ENCODE results near the gene LRRC8A.

LRRC8A gene

DNA sequence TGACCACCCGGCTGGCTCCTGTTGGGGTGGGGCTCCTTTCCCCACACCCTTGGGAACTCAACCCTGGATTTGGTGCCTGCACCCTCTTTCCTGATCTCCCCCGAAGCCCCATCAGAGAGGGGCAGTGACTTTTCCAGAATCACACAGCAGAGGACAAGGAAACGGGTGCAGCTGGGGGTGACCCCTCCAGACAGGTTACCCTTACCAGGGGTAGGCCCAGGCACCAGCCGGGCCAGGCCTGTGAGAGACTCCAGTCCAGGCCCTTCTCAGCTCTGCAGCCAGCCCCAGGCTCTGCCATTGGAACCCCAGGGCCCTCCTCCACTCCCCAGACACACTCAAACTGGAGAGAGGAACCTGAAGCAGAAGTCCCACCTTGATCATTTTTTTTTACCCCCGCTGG, 19.9 kb downstream of the LRRC8A start:
- DNase-seq = no peak
- no peak overlapping the region for H3K23ac ChIP-seq (ENCODE audit: low read length in 2 of 2)

GRCh38 chr9:128902351-128903078, 20.6 kb downstream of the LRRC8A start:
- no peak overlapping the region for H3K4me3 ChIP-seq (ENCODE audit: insufficient read depth in 1 of 2, low read depth in 1 of 2, low read length in 2 of 2)
- peak overlapping the region; percentile 35 for H4K91ac ChIP-seq (ENCODE audit: low read length)
- no peak overlapping the region for H2AFZ ChIP-seq (ENCODE audit: low read depth, low read length)
- no peak overlapping the region for H2BK5ac ChIP-seq (ENCODE audit: low read depth, low read length, poor library complexity, severe bottlenecking)
- H4K8ac ChIP-seq (ENCODE audit: low read length) = peak overlapping the region; percentile 29
- H3K27me3 ChIP-seq (ENCODE audit: control insufficient read depth in 1 of 2, insufficient read depth in 1 of 2, low read length in 2 of 2) = no peaks in the 10 kb centered on the region
- no peak overlapping the region for H3K4me2 ChIP-seq (ENCODE audit: low read length, poor library complexity, severe bottlenecking)
- no peak overlapping the region for H3K14ac ChIP-seq (ENCODE audit: low read length in 2 of 2)
- peak overlapping the region; percentile 35 for H2AK5ac ChIP-seq (ENCODE audit: low read length, severe bottlenecking)
- peak overlapping the region; percentile 13 for H2BK120ac ChIP-seq (ENCODE audit: low read depth, low read length)
- H3K4ac ChIP-seq (ENCODE audit: low read depth in 1 of 2, low read length in 2 of 2) = peak overlapping the region in 1 of 2 experiments; percentile 10
- peak overlapping the region; percentile 62 for H2BK15ac ChIP-seq (ENCODE audit: low read depth, poor library complexity, severe bottlenecking)
- H3K4me1 ChIP-seq (ENCODE audit: control insufficient read depth, insufficient read depth, low read depth, low read length) = peaks cover 32% of the 10 kb centered on the region
- 92% methylated on average over 21 of the region's 23 CpGs for WGBS
- H2BK12ac ChIP-seq (ENCODE audit: low read length in 2 of 2) = peak overlapping the region in 1 of 2 experiments; percentile 90
- DNase-seq = no peak
- H3K79me1 ChIP-seq (replicated peaks; ENCODE audit: low read length, poor library complexity, severe bottlenecking) = peaks cover 39% of the 10 kb centered on the region
- H3K9me3 ChIP-seq (ENCODE audit: control insufficient read depth, low read length) = no peaks in the 10 kb centered on the region
- H3K36me3 ChIP-seq (ENCODE audit: control insufficient read depth in 1 of 2, insufficient read depth in 2 of 2, low read depth in 1 of 2, low read length in 2 of 2) = peaks cover 28 to 51% of the 10 kb centered on the region in 2 experiments
- no peak overlapping the region for H3K18ac ChIP-seq (ENCODE audit: low read depth in 1 of 2, low read length in 2 of 2)
- H3K23ac ChIP-seq (ENCODE audit: low read length in 2 of 2) = no peak overlapping the region
- no peak overlapping the region for H3K9ac ChIP-seq (ENCODE audit: low read length)
- no peak overlapping the region for H3K27ac ChIP-seq (ENCODE audit: low read length, poor library complexity, severe bottlenecking)

More for the DNA sequence above, 19.9 kb downstream of the LRRC8A start:
- Histone ChIP-seq H3K27ac (ENCODE audit: low read length, poor library complexity, severe bottlenecking) (no peak overlapping the region), H2BK120ac (ENCODE audit: low read depth, low read length) (no peak overlapping the region), H3K4ac (ENCODE audit: low read depth in 1 of 2, low read length in 2 of 2) (no peak overlapping the region), H3K18ac (ENCODE audit: low read depth in 1 of 2, low read length in 2 of 2) (no peak overlapping the region), H2AK5ac (ENCODE audit: low read length, severe bottlenecking) (no peak overlapping the region), H4K91ac (ENCODE audit: low read length) (no peak overlapping the region), H3K9ac (ENCODE audit: low read length) (no peak overlapping the region), H3K14ac (ENCODE audit: low read length in 2 of 2) (no peak overlapping the region), H3K4me1 (ENCODE audit: control insufficient read depth, insufficient read depth, low read depth, low read length) (peaks cover 32% of the 10 kb centered on the region), H3K79me1 (replicated peaks; ENCODE audit: low read length, poor library complexity, severe bottlenecking) (peaks cover 32% of the 10 kb centered on the region), H2BK5ac (ENCODE audit: low read depth, low read length, poor library complexity, severe bottlenecking) (no peak overlapping the region), H3K36me3 (ENCODE audit: control insufficient read depth in 1 of 2, insufficient read depth in 2 of 2, low read depth in 1 of 2, low read length in 2 of 2) (peaks cover 28 to 49% of the 10 kb centered on the region in 2 experiments), H3K9me3 (ENCODE audit: control insufficient read depth, low read length) (no peaks in the 10 kb centered on the region), H4K8ac (ENCODE audit: low read length) (no peak overlapping the region), H2AFZ (ENCODE audit: low read depth, low read length) (no peak overlapping the region), H3K4me3 (ENCODE audit: insufficient read depth in 1 of 2, low read depth in 1 of 2, low read length in 2 of 2) (no peak overlapping the region), H3K27me3 (ENCODE audit: control insufficient read depth in 1 of 2, insufficient read depth in 1 of 2, low read length in 2 of 2) (no peaks in the 10 kb centered on the region), H2BK12ac (ENCODE audit: low read length in 2 of 2) (no peak overlapping the region), H3K4me2 (ENCODE audit: low read length, poor library complexity, severe bottlenecking) (no peak overlapping the region), H2BK15ac (ENCODE audit: low read depth, poor library complexity, severe bottlenecking) (no peak overlapping the region)
- WGBS = 94% methylated on average over 5 of the region's 5 CpGs

GRCh38 chr9:128903079-128903461, 21.1 kb downstream of the LRRC8A start:
- no peak for DNase-seq
- peak overlapping the region; percentile 62 for H2BK15ac ChIP-seq (ENCODE audit: low read depth, poor library complexity, severe bottlenecking)
- no peak overlapping the region for H3K4me3 ChIP-seq (ENCODE audit: insufficient read depth in 1 of 2, low read depth in 1 of 2, low read length in 2 of 2)
- 100% methylated on average over 2 of the region's 2 CpGs for WGBS
- H3K4me2 ChIP-seq (ENCODE audit: low read length, poor library complexity, severe bottlenecking) = no peak overlapping the region
- H2AFZ ChIP-seq (ENCODE audit: low read depth, low read length) = no peak overlapping the region
- peaks cover 31% of the 10 kb centered on the region for H3K4me1 ChIP-seq (ENCODE audit: control insufficient read depth, insufficient read depth, low read depth, low read length)
- H2AK5ac ChIP-seq (ENCODE audit: low read length, severe bottlenecking) = peak overlapping the region; percentile 13
- peaks cover 43% of the 10 kb centered on the region for H3K79me1 ChIP-seq (replicated peaks; ENCODE audit: low read length, poor library complexity, severe bottlenecking)
- H4K91ac ChIP-seq (ENCODE audit: low read length) = peak overlapping the region; percentile 55
- H3K27me3 ChIP-seq (ENCODE audit: control insufficient read depth in 1 of 2, insufficient read depth in 1 of 2, low read length in 2 of 2) = no peaks in the 10 kb centered on the region
- no peak overlapping the region for H2BK5ac ChIP-seq (ENCODE audit: low read depth, low read length, poor library complexity, severe bottlenecking)
- peak overlapping the region in 1 of 2 experiments; percentile 28 for H2BK12ac ChIP-seq (ENCODE audit: low read length in 2 of 2)
- H4K8ac ChIP-seq (ENCODE audit: low read length) = no peak overlapping the region
- peak overlapping the region in 1 of 2 experiments; percentile 1 for H3K4ac ChIP-seq (ENCODE audit: low read depth in 1 of 2, low read length in 2 of 2)
- peaks cover 30 to 54% of the 10 kb centered on the region in 2 experiments for H3K36me3 ChIP-seq (ENCODE audit: control insufficient read depth in 1 of 2, insufficient read depth in 2 of 2, low read depth in 1 of 2, low read length in 2 of 2)
- H3K9ac ChIP-seq (ENCODE audit: low read length) = no peak overlapping the region
- H3K23ac ChIP-seq (ENCODE audit: low read length in 2 of 2) = no peak overlapping the region
- H3K14ac ChIP-seq (ENCODE audit: low read length in 2 of 2) = peak overlapping the region in 1 of 2 experiments; percentile 9
- H3K9me3 ChIP-seq (ENCODE audit: control insufficient read depth, low read length) = no peaks in the 10 kb centered on the region
- no peak overlapping the region for H2BK120ac ChIP-seq (ENCODE audit: low read depth, low read length)
- no peak overlapping the region for H3K27ac ChIP-seq (ENCODE audit: low read length, poor library complexity, severe bottlenecking)
- H3K18ac ChIP-seq (ENCODE audit: low read depth in 1 of 2, low read length in 2 of 2) = no peak overlapping the region

DNA sequence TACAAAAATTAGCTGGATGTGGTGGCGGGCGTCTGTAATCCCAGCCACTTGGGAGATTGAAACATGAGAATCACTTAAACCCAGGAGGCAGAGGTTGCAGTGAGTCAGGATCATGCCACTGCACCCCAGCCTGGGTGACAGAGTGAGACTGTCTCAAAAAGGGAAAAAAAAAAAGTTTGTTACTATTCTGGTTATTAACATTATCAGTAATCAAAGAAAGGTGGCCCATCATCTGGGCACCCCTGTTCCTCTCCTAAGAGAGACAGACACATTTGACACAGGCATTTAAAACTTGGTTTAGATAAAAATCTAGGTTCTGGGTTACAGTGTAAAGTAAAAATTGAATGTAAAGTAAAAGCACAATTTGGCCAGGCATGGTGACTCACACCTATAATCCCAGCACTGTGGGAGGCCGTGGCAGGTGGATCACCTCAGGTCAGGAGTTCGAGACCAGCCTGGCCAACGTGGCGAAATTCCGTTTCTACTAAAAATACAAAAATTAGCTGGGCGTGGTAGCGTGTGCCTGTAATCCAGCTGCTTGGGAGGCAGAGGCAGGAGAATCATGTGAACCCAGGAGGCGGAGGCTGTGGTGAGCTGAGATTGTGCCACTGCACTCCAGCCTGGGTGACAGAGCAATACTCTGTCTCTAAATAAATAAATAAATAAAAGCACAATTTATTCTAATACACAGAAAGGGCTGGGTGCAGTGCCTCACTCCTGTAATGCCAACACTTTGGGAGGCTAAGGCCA, 22.1 kb downstream of the LRRC8A start:
- DNase-seq = peak; percentile 63
- Histone ChIP-seq H3K79me1 (replicated peaks; ENCODE audit: low read length, poor library complexity, severe bottlenecking) (peaks cover 44% of the 10 kb centered on the region), H3K27me3 (ENCODE audit: control insufficient read depth in 1 of 2, insufficient read depth in 1 of 2, low read length in 2 of 2) (no peaks in the 10 kb centered on the region), H2AK5ac (ENCODE audit: low read length, severe bottlenecking) (no peak overlapping the region), H3K18ac (ENCODE audit: low read depth in 1 of 2, low read length in 2 of 2) (no peak overlapping the region), H3K4me2 (ENCODE audit: low read length, poor library complexity, severe bottlenecking) (no peak overlapping the region), H4K8ac (ENCODE audit: low read length) (no peak overlapping the region), H2AFZ (ENCODE audit: low read depth, low read length) (no peak overlapping the region), H3K9me3 (ENCODE audit: control insufficient read depth, low read length) (no peaks in the 10 kb centered on the region), H2BK120ac (ENCODE audit: low read depth, low read length) (no peak overlapping the region), H3K27ac (ENCODE audit: low read length, poor library complexity, severe bottlenecking) (no peak overlapping the region), H3K9ac (ENCODE audit: low read length) (peak overlapping the region; percentile 44), H3K4ac (ENCODE audit: low read depth in 1 of 2, low read length in 2 of 2) (no peak overlapping the region), H2BK5ac (ENCODE audit: low read depth, low read length, poor library complexity, severe bottlenecking) (no peak overlapping the region), H2BK15ac (ENCODE audit: low read depth, poor library complexity, severe bottlenecking) (no peak overlapping the region), H3K4me3 (ENCODE audit: insufficient read depth in 1 of 2, low read depth in 1 of 2, low read length in 2 of 2) (no peak overlapping the region), H3K4me1 (ENCODE audit: control insufficient read depth, insufficient read depth, low read depth, low read length) (peaks cover 22% of the 10 kb centered on the region), H4K91ac (ENCODE audit: low read length) (no peak overlapping the region), H3K14ac (ENCODE audit: low read length in 2 of 2) (no peak overlapping the region), H3K23ac (ENCODE audit: low read length in 2 of 2) (no peak overlapping the region), H3K36me3 (ENCODE audit: control insufficient read depth in 1 of 2, insufficient read depth in 2 of 2, low read depth in 1 of 2, low read length in 2 of 2) (peaks cover 30 to 54% of the 10 kb centered on the region in 2 experiments), H2BK12ac (ENCODE audit: low read length in 2 of 2) (no peak overlapping the region)
- 79% methylated on average over 9 of the region's 10 CpGs for WGBS
